OCI-LY7 (cell line): ENCODE data around the gene ABCC3. TPM values are rescaled to one million over a fixed set of nuclear protein-coding genes. Genes with fewer than 3 reads are reported as not detected.

ENCODE experiments used
- BruUV-seq: library from RNA; stranded (reverse); fragments of 400-500 nt; replicated peaks from 2 replicates; lab custom pipeline; 2021; lab: Mats Ljungman, UMichigan
- CTCF ChIA-PET: fragments of 300-600 bp; sonication (Branson Sonifier 250); formaldehyde crosslinking; loops from one replicate; lab custom pipeline; 2022; ENCODE audit warnings: antibody characterized with exemption; ENCODE audit not compliant: unreplicated experiment; lab: Charles Lee
- POLR2A ChIA-PET: fragments of 300-600 bp; sonication (Branson Sonifier 250); formaldehyde crosslinking; loops from one replicate; lab custom pipeline; 2022; ENCODE audit warnings: antibody characterized with exemption; lab: Charles Lee
- DNase-seq: peaks from one replicate; pipeline ENCODE4 v3.0.0-alpha.2; 2015; ENCODE audit warnings: low spot score
- H2AFZ ChIP-seq: fragments of 200-600 bp; sonication (generic), shearing (Covaris generic); 2 replicates; pipeline ENCODE4 v1.6.1; 2014; ENCODE audit warnings: mild to moderate bottlenecking, antibody characterized with exemption, low read length, moderate library complexity
- H3K27ac ChIP-seq: fragments of 200-600 bp; sonication (generic); 2 replicates; pipeline ENCODE4 v1.5.1; 2014; ENCODE audit warnings: mixed run types, low read depth, mild to moderate bottlenecking, moderate library complexity, low read length, inconsistent platforms; ENCODE audit not compliant: poor library complexity, severe bottlenecking
- H3K36me3 ChIP-seq: fragments of 200-600 bp; sonication (generic); 2 replicates; pipeline ENCODE4 v1.6.1; 2014; ENCODE audit warnings: mild to moderate bottlenecking, antibody characterized with exemption, low read length, moderate library complexity, mixed read lengths; ENCODE audit not compliant: insufficient read depth
- H3K4me1 ChIP-seq: fragments of 200-600 bp; sonication (generic); 2 replicates; pipeline ENCODE4 v1.5.1; 2014; ENCODE audit warnings: mild to moderate bottlenecking, low read length; ENCODE audit not compliant: insufficient read depth, poor library complexity, severe bottlenecking
- H3K4me2 ChIP-seq: fragments of 200-600 bp; sonication (generic); 2 replicates; pipeline ENCODE4 v1.6.1; 2014; ENCODE audit warnings: mild to moderate bottlenecking, low read length
- H3K4me3 ChIP-seq: fragments of 200-600 bp; sonication (generic); 2 replicates; pipeline ENCODE4 v1.5.1; 2014; ENCODE audit warnings: mild to moderate bottlenecking, low read depth, low read length; ENCODE audit not compliant: poor library complexity, severe bottlenecking
- H3K79me2 ChIP-seq: fragments of 200-600 bp; sonication (generic); 2 replicates; pipeline ENCODE4 v1.6.1; 2016; ENCODE audit warnings: low read depth, mild to moderate bottlenecking, low read length, moderate library complexity, mixed read lengths; ENCODE audit not compliant: insufficient read depth
- H3K9me2 ChIP-seq: fragments of 200-600 bp; sonication (generic); 2 replicates; pipeline ENCODE4 v1.6.1; 2016; ENCODE audit warnings: mild to moderate bottlenecking, low read length, mixed read lengths; ENCODE audit not compliant: insufficient read depth
- H3K9me3 ChIP-seq: fragments of 200-600 bp; sonication (generic); 2 replicates; pipeline ENCODE4 v1.6.1; 2014; ENCODE audit warnings: mild to moderate bottlenecking, mixed run types, low read length, mixed read lengths
- H4K20me1 ChIP-seq: fragments of 200-600 bp; sonication (generic); 2 replicates; pipeline ENCODE4 v1.6.1; 2014; ENCODE audit warnings: mild to moderate bottlenecking, antibody characterized with exemption, low read length, moderate library complexity, mixed read lengths; ENCODE audit not compliant: insufficient read depth
- CTCF ChIP-seq: fragments of 200-600 bp; sonication (generic); conservative IDR thresholded peaks from 2 replicates; pipeline ENCODE4 v1.5.1; 2014; ENCODE audit warnings: mild to moderate bottlenecking, antibody characterized with exemption, low read length, moderate library complexity, mixed read lengths
- EZH2phosphoT487 ChIP-seq: fragments of 200-600 bp; sonication (generic); IDR thresholded peaks from 2 replicates; pipeline ENCODE4 v1.6.1; 2018; ENCODE audit warnings: low read depth, borderline replicate concordance, mild to moderate bottlenecking, mixed run types, antibody characterized with exemption, low read length, moderate library complexity, mixed read lengths
- intact Hi-C: fragments of 100-400 bp; cut with micrococcal nuclease; formaldehyde crosslinking; loops from one replicate; pipeline ENCODE4 v1.10.0; 2022; ENCODE audit not compliant: unreplicated experiment
- total RNA-seq, 2 experiments: library from RNA; depleted of rRNA in 1 of 2; stranded (reverse); fragments of >200 nt in 1 of 2; shearing (Covaris generic) in 1 of 2; gene quantifications; 2 replicates each; pipeline ENCODE4 v1.2.3, GENCODE V29; 2014 to 2022

The ABCC3 gene
- total RNA-seq, 2 experiments from 2014 or later: not detected

- ChIA-PET POLR2A (interaction anchor here (0.6 kb wide), 1 partner anchor 291 kb away, joined by 3 read pairs; no protein-coding TSS in a partner anchor), CTCF (no interaction called here)
- Histone ChIP-seq H3K36me3 (no peaks in the 10 kb centered on the region), H3K4me3 (no peak overlapping the region), H4K20me1 (no peaks in the 10 kb centered on the region), H2AFZ (no peak overlapping the region), H3K4me1 (no peaks in the 10 kb centered on the region), H3K9me2 (no peaks in the 10 kb centered on the region), H3K79me2 (no peaks in the 10 kb centered on the region), H3K27ac (no peak overlapping the region), H3K4me2 (no peak overlapping the region), H3K9me3 (no peaks in the 10 kb centered on the region)
- no peak for TF ChIP-seq EZH2phosphoT487
- no peak for TF ChIP-seq CTCF
- intact Hi-C loops: no loop called here
- DNase-seq: no peak
- no TSS peak for BruUV-seq
Measured at GRCh38 chr17:50607522-50608175, 27.0 kb upstream of the ABCC3 start.

GRCh38 chr17:50608700-50609379, 25.8 kb upstream of the ABCC3 start:
- H2AFZ ChIP-seq: no peak overlapping the region
- no peak for DNase-seq
- no peaks in the 10 kb centered on the region for H3K36me3 ChIP-seq
- H4K20me1 ChIP-seq: no peaks in the 10 kb centered on the region
- CTCF ChIA-PET: no interaction called here
- H3K9me2 ChIP-seq: no peaks in the 10 kb centered on the region
- no peak overlapping the region for H3K27ac ChIP-seq
- no peaks in the 10 kb centered on the region for H3K9me3 ChIP-seq
- POLR2A ChIA-PET: interaction anchor here (0.6 kb wide), 1 partner anchor 62 kb away, joined by 3 read pairs; no protein-coding TSS in a partner anchor
- H3K4me3 ChIP-seq: no peak overlapping the region
- no peaks in the 10 kb centered on the region for H3K79me2 ChIP-seq
- H3K4me2 ChIP-seq: no peak overlapping the region
- intact Hi-C loops: no loop called here
- no peak for TF ChIP-seq CTCF
- TF ChIP-seq EZH2phosphoT487: no peak
- no peaks in the 10 kb centered on the region for H3K4me1 ChIP-seq
- no TSS peak for BruUV-seq
